Fibroblast of lung (primary cell): ENCODE data around the gene SERPINB5.

ENCODE experiments used
- EZH2 ChIP-seq: IDR thresholded peaks from 2 replicates; pipeline ENCODE4 v1.5.1; 2012; ENCODE audit warnings: low read length, control low read depth, mild to moderate bottlenecking; ENCODE audit errors: missing control alignments
- TF ChIP-seq, protein P1 (sequence below), 2 donors: IDR thresholded peaks in 1 of 2; conservative IDR thresholded peaks in 1 of 2; 1 replicate in 1 of 2; 2 replicates in 1 of 2; pipeline ENCODE4 v1.5.1; 2011 to 2012; ENCODE audit warnings: low read length in 2 of 2, control low read depth in 1 of 2, inconsistent platforms in 1 of 2, low read depth in 1 of 2, mild to moderate bottlenecking in 1 of 2

DNA sequence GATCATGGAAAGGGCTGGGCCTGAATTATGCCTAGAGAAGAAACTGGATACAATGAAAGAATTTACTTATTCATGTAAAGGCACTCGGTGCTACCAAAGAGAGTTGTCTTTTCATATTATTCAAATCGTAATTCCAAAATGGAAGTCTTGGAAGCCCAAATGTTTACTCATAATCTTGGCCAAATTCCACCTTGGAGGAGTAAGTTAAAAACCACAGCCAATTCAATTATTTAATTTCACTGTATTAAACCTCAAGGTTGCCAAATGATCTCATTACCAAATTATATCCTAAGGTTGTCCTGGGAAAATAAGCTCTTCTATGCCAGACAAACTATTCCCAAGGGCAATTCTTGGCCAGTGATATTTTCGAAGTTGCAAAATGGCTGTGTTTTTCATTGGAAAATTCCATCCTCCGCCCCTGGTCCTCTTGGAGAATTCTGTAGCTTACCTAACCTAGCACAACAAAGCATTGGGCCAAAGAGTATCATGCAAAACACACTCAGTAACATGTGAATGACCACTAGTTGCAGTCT is 43.4 kb upstream of the SERPINB5 start:
- TF ChIP-seq, protein P1, sequence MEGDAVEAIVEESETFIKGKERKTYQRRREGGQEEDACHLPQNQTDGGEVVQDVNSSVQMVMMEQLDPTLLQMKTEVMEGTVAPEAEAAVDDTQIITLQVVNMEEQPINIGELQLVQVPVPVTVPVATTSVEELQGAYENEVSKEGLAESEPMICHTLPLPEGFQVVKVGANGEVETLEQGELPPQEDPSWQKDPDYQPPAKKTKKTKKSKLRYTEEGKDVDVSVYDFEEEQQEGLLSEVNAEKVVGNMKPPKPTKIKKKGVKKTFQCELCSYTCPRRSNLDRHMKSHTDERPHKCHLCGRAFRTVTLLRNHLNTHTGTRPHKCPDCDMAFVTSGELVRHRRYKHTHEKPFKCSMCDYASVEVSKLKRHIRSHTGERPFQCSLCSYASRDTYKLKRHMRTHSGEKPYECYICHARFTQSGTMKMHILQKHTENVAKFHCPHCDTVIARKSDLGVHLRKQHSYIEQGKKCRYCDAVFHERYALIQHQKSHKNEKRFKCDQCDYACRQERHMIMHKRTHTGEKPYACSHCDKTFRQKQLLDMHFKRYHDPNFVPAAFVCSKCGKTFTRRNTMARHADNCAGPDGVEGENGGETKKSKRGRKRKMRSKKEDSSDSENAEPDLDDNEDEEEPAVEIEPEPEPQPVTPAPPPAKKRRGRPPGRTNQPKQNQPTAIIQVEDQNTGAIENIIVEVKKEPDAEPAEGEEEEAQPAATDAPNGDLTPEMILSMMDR (conservative IDR thresholded peaks at IDR 0.05 in 1 of 2, IDR thresholded peaks at IDR 0.05 in 1 of 2; ENCODE audit: low read depth in 1 of 2, low read length in 2 of 2): no peak
- no peak for TF ChIP-seq EZH2
